Neutrophil (primary cell): ENCODE data around the gene NT5C3A.

Experiments used
- H3K27ac ChIP-seq: fragments of 200-600 bp; sonication (generic); 2 replicates; pipeline ENCODE4 v1.5.1; 2016; ENCODE audit warnings: mild to moderate bottlenecking, moderate library complexity
- H3K27me3 ChIP-seq: fragments of 200-600 bp; sonication (generic); 2 replicates; pipeline ENCODE4 v1.6.0; 2016; ENCODE audit warnings: mild to moderate bottlenecking
- H3K36me3 ChIP-seq: fragments of 200-600 bp; sonication (generic); 2 replicates; pipeline ENCODE4 v1.5.1; 2017
- H3K4me1 ChIP-seq, 2 experiments: fragments of 200-600 bp in 1 of 2; sonication (generic) in 1 of 2; 1 replicate in 1 of 2; 2 replicates in 1 of 2; pipeline versions ENCODE4 v1.5.1 to v1.6.1; 2013 to 2016; ENCODE audit warnings: low read depth in 1 of 2, low read length in 1 of 2, mild to moderate bottlenecking in 1 of 2, moderate library complexity in 1 of 2; ENCODE audit not compliant: control insufficient read depth in 1 of 2, insufficient read depth in 1 of 2
- H3K4me3 ChIP-seq, 2 experiments: fragments of 200-600 bp in 1 of 2; sonication (generic) in 1 of 2; 1 replicate in 1 of 2; 2 replicates in 1 of 2; pipeline ENCODE4 v1.5.1; 2013 to 2016; ENCODE audit warnings: low read depth in 1 of 2, low read length in 1 of 2, mild to moderate bottlenecking in 1 of 2, moderate library complexity in 1 of 2
- H3K9me3 ChIP-seq: fragments of 200-600 bp; sonication (generic); 2 replicates; pipeline ENCODE4 v1.5.1; 2016
- TF ChIP-seq, protein P1 (sequence below): fragments of 200-600 bp; sonication (generic); IDR thresholded peaks from 2 replicates; pipeline ENCODE4 v1.5.1; 2016; ENCODE audit warnings: antibody characterized with exemption

Gene NT5C3A

DNA sequence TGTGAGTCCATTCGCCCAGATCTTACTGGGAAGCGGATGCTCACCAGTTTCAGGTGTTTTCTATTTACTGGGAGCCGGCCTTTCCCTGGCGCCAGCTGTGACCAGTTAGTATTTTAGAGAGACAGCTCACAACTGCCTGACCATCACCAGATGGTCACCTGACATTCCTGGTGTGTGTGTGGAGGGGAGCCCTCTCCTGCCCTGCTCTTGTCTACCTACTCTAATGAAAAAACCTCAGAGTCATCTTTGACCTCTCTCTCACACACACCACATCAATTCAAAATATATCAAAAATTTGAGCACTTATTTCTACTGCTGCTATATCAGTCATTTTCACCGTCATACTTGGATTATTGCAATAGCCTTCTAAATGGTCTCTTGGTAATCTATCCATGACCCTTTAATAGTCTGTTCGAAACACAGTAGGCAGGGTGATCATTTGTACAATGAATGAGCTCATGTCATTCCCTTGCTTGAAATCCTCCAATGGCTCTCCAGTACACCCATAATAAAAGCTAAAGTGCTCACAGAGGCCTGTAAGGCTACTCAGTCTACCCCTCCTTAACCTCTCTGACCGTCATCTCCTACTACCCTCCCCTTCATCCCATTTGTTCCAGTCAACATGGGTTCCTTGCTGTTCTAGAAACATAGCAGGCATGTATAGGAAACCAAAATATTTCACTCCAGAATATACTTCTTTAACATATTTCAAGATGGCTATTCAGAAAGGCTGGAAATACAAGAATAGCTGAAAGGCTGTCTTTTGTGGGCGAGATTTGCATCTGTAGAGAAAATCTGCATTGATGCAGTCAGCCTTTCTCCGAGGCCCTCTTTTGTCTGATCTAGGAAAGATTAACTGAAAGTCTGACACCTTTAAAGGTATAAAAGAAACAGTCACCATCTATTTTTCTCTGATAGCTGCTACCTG is 17.5 kb upstream of the NT5C3A start:
- TF ChIP-seq, protein P1, sequence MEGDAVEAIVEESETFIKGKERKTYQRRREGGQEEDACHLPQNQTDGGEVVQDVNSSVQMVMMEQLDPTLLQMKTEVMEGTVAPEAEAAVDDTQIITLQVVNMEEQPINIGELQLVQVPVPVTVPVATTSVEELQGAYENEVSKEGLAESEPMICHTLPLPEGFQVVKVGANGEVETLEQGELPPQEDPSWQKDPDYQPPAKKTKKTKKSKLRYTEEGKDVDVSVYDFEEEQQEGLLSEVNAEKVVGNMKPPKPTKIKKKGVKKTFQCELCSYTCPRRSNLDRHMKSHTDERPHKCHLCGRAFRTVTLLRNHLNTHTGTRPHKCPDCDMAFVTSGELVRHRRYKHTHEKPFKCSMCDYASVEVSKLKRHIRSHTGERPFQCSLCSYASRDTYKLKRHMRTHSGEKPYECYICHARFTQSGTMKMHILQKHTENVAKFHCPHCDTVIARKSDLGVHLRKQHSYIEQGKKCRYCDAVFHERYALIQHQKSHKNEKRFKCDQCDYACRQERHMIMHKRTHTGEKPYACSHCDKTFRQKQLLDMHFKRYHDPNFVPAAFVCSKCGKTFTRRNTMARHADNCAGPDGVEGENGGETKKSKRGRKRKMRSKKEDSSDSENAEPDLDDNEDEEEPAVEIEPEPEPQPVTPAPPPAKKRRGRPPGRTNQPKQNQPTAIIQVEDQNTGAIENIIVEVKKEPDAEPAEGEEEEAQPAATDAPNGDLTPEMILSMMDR = no peak
- no peaks in the 10 kb centered on the region for H3K9me3 ChIP-seq
- peaks cover 31% of the 10 kb centered on the region for H3K27me3 ChIP-seq
- H3K4me3 ChIP-seq = no peak overlapping the region
- H3K4me1 ChIP-seq = no peaks in the 10 kb centered on the region
- H3K36me3 ChIP-seq = no peaks in the 10 kb centered on the region
- H3K27ac ChIP-seq = no peak overlapping the region

DNA sequence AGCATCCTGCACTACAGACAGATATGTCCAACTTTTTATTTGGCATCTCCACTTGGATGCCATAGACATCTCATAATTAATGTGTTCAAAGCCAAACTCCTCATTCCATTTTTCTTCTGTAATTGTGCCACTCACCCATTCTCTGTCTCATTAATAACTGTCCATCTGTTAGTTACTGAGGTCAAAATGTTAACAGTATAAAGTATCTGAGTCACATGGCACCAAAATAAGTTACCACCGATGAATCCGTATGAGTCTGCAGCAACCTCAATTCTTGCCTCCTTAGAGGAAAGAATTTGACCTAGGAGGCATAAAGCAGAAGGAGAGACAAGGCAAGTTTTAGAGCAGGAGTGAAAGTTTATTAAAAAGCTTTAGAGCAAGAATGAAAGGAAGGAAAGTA is 16.5 kb upstream of the NT5C3A start:
- Histone ChIP-seq H3K4me3 (no peak overlapping the region), H3K36me3 (no peaks in the 10 kb centered on the region), H3K9me3 (no peaks in the 10 kb centered on the region), H3K27me3 (peaks cover 35% of the 10 kb centered on the region), H3K4me1 (no peaks in the 10 kb centered on the region), H3K27ac (no peak overlapping the region)
- TF ChIP-seq, protein P1 = no peak

DNA sequence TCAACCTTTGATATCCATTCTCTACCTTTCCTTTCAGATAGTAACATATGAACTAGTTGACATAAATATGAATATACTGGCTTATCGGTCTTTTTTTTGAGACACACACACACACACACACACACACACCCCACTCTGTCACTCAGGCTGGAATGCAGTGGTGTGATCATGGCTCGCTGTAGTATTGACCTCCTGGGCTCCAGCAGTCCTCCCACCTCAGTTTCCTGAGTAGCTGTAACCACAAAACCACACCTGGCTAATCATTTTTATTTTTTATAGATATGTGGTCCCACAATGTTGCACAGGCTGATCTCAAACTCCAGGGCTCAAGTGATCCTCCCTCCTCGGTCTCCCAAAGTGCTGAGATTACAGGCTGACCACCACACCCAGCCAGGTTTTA is 14.2 kb upstream of the NT5C3A start:
- Histone ChIP-seq H3K9me3 (no peaks in the 10 kb centered on the region), H3K36me3 (no peaks in the 10 kb centered on the region), H3K4me1 (no peaks in the 10 kb centered on the region), H3K27ac (no peak overlapping the region), H3K4me3 (no peak overlapping the region), H3K27me3 (peaks cover 35% of the 10 kb centered on the region)
- TF ChIP-seq, protein P1 = no peak

DNA sequence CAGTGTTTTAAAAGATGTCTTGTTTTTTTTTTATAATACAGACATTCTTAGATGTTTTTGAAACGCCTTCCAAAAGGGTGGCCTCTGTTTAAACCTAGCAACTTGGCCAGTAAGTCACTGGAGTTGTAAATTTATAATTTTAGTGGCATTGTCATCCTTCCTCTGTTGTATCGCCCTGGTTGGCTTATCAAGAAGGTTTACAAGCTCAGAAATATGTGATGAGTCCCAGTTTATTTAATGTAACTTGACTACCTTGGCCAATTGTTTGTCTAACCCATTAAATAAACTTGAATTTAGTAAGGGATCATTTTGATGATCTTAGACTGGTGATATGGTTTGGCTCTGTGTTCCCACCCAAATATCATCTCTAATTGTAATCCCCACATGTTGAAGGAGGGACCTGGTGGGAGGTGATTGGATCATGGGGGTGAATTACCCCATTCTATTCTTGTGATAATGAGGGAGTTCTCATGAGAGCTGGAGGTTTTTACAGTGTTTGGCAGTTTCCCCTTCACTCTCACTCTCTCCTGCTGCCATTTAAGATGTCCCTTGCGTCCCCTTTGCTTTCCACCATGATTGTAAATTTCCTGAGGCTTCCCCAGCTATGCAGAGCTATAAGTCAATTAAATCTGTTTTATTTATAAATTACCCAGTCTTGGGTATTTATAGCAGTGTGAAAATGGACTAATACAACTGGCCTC is 13.4 kb upstream of the NT5C3A start:
- Histone ChIP-seq H3K4me3 (no peak overlapping the region), H3K9me3 (no peaks in the 10 kb centered on the region), H3K27ac (no peak overlapping the region), H3K36me3 (no peaks in the 10 kb centered on the region), H3K27me3 (peaks cover 35% of the 10 kb centered on the region), H3K4me1 (no peaks in the 10 kb centered on the region)
- TF ChIP-seq, protein P1 = no peak

DNA sequence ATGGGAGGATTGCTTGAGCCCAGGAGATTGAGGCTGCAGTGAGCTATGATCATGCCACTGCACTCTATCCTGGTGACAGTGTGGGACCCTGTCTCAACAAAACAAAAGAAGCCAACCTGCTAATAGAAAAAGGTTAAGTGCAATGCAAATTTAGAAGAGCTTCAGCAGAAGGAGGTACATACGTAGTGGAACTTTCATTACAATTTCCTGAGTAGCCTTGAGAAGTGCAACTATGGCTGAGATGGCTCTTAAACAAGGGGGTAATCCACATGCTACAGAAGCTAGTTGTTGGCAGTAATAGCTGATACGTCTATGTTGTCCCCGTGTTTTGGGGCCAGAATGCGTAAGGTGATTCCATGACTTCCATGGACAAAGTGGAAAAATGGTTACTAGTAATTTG is 10.7 kb upstream of the NT5C3A start:
- no peak overlapping the region for H3K27ac ChIP-seq
- peaks cover 35% of the 10 kb centered on the region for H3K27me3 ChIP-seq
- TF ChIP-seq, protein P1 = no peak
- no peaks in the 10 kb centered on the region for H3K4me1 ChIP-seq
- H3K4me3 ChIP-seq = no peak overlapping the region
- H3K36me3 ChIP-seq = no peaks in the 10 kb centered on the region
- H3K9me3 ChIP-seq = peaks cover 8% of the 10 kb centered on the region
